ENCODE data around the gene NOTCH2.
"Not testable (repeated sequence)": the region's sequence is repeated elsewhere in the genome, so short reads cannot be mapped to it uniquely, and the experiment has no call there.

- TF ChIP-seq, protein P1, sequence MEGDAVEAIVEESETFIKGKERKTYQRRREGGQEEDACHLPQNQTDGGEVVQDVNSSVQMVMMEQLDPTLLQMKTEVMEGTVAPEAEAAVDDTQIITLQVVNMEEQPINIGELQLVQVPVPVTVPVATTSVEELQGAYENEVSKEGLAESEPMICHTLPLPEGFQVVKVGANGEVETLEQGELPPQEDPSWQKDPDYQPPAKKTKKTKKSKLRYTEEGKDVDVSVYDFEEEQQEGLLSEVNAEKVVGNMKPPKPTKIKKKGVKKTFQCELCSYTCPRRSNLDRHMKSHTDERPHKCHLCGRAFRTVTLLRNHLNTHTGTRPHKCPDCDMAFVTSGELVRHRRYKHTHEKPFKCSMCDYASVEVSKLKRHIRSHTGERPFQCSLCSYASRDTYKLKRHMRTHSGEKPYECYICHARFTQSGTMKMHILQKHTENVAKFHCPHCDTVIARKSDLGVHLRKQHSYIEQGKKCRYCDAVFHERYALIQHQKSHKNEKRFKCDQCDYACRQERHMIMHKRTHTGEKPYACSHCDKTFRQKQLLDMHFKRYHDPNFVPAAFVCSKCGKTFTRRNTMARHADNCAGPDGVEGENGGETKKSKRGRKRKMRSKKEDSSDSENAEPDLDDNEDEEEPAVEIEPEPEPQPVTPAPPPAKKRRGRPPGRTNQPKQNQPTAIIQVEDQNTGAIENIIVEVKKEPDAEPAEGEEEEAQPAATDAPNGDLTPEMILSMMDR (IDR thresholded peaks at IDR 0.05; ENCODE audit: low read length) = not testable (repeated sequence)
- TF ChIP-seq EZH2 (optimal IDR thresholded peaks at IDR 0.05; ENCODE audit: low read depth, low read length) = not testable (repeated sequence)
Measured at GRCh38 chr1:119995975-119996374, 73.5 kb downstream of the NOTCH2 start.
